Activated CD8-positive, alpha-beta memory T cell treated with anti-CD3 and anti-CD28 coated beads for 24 hours (primary cell): Measurements from ENCODE around the gene SSX2.
"Not testable (repeated sequence)": the region's sequence is repeated elsewhere in the genome, so short reads cannot be mapped to it uniquely, and the experiment has no call there.

ENCODE experiments used
- DNase-seq: peaks from one replicate; pipeline ENCODE4 v3.0.0-alpha.2; 2020

Gene SSX2, protein sequence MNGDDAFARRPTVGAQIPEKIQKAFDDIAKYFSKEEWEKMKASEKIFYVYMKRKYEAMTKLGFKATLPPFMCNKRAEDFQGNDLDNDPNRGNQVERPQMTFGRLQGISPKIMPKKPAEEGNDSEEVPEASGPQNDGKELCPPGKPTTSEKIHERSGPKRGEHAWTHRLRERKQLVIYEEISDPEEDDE

DNA sequence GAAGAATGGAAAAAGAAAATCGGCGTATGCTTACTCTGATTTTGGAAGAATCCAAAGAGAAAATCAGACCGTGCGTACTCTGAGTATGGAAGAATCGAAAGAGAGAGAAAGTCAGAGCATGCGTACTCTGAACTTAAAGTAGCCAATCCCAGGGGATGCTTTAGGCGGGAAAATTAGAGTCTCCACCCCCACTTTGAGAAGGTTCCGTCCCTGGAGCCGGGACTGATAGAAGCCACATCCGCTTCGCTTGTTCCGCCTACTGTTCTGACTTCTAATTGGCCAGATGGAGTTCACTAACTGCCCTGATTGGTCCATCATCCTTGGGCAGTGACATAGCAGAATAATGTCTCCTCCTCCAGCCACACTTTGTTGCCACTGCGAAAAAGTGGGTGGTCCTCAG is at the start of gene SSX2:
Gene SSX2 (minus strand): TSS at position 101 of the 400 bp plus-strand sequence. CDS start 1,429 bp downstream, outside the sequence.
- DNase-seq: not testable (repeated sequence)

DNA sequence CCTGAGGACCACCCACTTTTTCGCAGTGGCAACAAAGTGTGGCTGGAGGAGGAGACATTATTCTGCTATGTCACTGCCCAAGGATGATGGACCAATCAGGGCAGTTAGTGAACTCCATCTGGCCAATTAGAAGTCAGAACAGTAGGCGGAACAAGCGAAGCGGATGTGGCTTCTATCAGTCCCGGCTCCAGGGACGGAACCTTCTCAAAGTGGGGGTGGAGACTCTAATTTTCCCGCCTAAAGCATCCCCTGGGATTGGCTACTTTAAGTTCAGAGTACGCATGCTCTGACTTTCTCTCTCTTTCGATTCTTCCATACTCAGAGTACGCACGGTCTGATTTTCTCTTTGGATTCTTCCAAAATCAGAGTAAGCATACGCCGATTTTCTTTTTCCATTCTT is 44.0 kb upstream of the SSX2 start, which contains the start of gene SSX2B:
Gene SSX2B (plus strand): TSS at position 301 of the 400 bp plus-strand sequence. CDS start 1,429 bp downstream, outside the sequence.
- not testable (repeated sequence) for DNase-seq

DNA sequence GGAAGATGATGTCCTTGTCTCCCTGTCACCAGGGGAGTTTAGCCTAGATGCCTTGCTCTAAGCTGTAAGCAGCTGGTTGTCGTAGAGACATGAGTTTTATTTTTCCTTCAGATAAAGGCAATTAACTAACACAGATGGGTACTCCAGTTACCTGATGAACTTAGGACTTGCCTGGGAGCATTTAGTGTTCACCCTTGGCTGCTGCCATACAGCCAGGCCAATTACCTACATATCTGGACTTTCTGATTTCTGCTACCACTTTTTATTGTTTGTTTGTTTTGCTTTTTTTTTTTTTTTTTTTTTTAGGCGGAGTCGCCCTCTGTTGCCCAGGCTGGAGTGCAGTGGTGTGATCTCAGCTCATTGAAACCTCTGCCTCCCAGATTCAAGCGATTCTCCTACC is 14.9 kb downstream of the SSX2 start:
- DNase-seq: not testable (repeated sequence)

DNA sequence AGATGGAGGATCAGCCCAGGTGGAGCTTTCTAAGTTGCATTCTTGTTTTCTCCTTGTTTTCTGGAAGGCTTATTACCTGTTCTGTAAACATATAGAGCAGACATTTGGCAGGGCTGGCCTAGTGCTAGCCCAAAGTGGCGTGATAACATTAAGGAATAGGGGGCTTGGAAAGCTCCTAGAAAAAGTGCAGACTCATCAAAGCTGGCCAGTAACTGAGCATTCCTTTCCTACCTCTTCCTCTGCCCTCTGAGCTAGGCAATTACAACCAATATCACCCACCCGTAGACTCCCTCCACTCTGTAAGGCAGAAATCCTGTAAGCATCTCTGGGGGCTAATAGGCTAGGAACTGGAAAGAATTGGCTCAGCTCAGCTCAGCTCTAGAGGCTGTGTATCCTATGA is 44.8 kb downstream of the SSX2 start:
- DNase-seq: not testable (repeated sequence)

DNA sequence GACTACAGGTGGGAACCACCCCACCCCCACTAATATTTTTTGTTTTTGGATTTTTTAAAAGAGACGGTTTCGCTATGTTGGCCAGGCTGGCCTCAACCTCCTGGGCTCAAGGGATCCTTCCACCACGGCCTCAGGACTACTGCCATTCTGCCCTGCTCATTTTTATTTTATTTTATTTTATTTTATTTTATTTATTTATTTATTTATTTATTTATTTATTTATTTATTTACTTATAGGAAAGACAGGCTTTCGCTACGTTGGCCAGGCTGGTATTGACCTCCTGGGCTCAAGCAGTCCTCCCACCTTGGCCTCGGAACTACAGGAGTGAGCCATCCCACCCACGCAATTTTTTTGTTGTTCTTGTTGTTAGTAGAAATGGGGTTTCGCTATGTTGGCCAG is 51.5 kb downstream of the SSX2 start:
- DNase-seq: not testable (repeated sequence)

DNA sequence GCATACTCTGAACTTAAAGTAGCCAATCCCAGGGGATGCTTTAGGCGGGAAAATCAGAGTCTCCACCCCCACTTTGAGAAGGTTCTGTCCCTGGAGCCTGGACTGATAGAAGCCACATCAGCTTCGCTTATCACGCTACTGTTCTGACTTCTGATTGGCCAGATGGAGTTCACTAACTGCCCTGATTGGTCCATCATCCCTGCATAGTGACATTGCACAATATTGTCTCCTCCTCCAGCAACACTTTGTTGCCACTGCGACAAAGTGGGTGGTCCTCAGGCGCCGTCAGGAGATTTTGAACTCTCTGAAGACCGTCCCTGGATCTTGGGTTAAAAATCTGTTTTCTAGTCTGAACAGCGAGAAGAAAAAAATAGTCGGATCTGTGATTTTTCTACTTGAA is 52.2 kb downstream of the SSX2 start, which contains the start of gene SSX7:
Gene SSX7 (minus strand): TSS at position 101 of the 400 bp plus-strand sequence. CDS start 1,428 bp downstream, outside the sequence.
- DNase-seq: not testable (repeated sequence)

DNA sequence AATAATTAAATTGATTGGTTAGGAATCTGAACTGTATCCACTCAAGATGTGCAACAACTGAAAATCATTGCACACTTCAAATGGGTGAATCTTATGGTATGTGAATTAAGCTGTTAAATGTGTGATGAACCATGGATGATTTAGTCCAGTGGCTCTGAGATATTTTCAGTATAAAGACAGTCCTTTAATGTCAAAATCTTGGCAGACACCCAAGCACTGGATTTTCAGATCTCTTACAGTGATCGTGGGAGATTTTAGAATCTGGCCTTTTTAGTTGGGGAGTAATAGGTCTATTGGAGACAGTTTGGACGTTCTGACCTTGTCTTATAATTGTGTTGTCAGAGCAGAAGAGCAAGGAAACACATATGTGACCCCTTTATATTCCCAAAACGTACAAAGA is 56.3 kb downstream of the SSX2 start:
- not testable (repeated sequence) for DNase-seq

DNA sequence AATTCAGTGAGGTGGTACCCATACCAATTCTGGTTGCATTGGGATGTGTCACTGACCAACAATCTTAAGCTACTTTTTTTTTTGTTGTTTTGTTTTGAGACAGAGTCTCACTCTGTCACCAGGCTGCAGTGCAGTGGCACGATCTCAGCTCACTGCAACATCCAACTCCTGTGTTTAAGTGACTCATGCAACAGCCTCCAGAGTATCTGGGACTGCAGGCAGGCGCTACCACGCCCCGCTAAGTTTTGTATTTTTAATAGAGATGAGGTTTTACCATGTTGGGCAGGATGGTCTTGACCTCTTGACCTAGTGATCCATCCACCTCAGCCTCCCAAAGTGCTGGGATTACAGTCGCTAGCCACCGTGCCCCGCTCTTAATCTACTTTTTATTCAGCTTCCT is 58.0 kb downstream of the SSX2 start:
- not testable (repeated sequence) for DNase-seq
